H1 (cell line): Measurements from ENCODE around the gene DPYD. TPM values are rescaled to one million over a fixed set of nuclear protein-coding genes. Genes with fewer than 3 reads are reported as not detected.

Experiments
- CHD7 ChIP-seq: fragments of 300-600 bp; sonication (generic); IDR thresholded peaks from 2 replicates; pipeline ENCODE4 v1.7.1; 2012; ENCODE audit warnings: low read length, moderate library complexity, mild to moderate bottlenecking, inconsistent platforms; ENCODE audit not compliant: insufficient replicate concordance
- CTCF ChIP-seq, 3 experiments: IDR thresholded peaks; 1 replicate in 2 of 3; 2 replicates in 1 of 3; pipeline versions ENCODE4 v1.5.1 to v1.6.1; 2011; ENCODE audit warnings: low read length in 3 of 3, mild to moderate bottlenecking in 3 of 3, inconsistent platforms in 2 of 3, low read depth in 1 of 3, moderate library complexity in 1 of 3; ENCODE audit not compliant: insufficient read depth in 1 of 3; ENCODE audit errors: control extremely low read depth in 1 of 3
- MAX ChIP-seq: IDR thresholded peaks from 2 replicates; pipeline ENCODE4 v1.6.1; 2012; ENCODE audit warnings: inconsistent platforms
- polyA plus RNA-seq, 7 experiments: library from polyadenylated mRNA; depleted of rRNA in 3 of 7; stranded (reverse) in 5 of 7; unstranded in 2 of 7; fragments of >200 nt in 5 of 7; fragments of 200-250 nt in 2 of 7; gene quantifications; 1 replicate in 5 of 7; 2 replicates in 1 of 7; 4 replicates in 1 of 7; pipeline versions ENCODE4 v1.2.1 to v1.2.3, GENCODE V29; 2011 to 2013; ENCODE audit warnings: missing spikeins in 2 of 7, mixed read lengths in 2 of 7
- total RNA-seq: library from RNA; stranded (reverse); fragmentation: NEBNext Ultra II Directional; extraction: Animal tissue kit (Norgen Biotek cat#: 25700); gene quantifications from 2 replicates; pipeline ENCODE4 v1.2.1, GENCODE V29; 2021

The DPYD gene
- total and polyA plus RNA-seq, 2 of the 8 experiments (the other 6 are each of a cell fraction or from before 2014, with no cell fraction given) = 0.29 to 0.73 TPM

- no peak for TF ChIP-seq CTCF (IDR thresholded peaks at IDR 0.05; ENCODE audit: control extremely low read depth in 1 of 3, insufficient read depth in 1 of 3, low read depth in 1 of 3, low read length in 3 of 3)
- TF ChIP-seq CHD7 = no peak
- no peak for TF ChIP-seq MAX
Measured at GRCh38 chr1:97797403-97798183, 123.2 kb downstream of the DPYD start (continued).
